DND-41 (cell line): ENCODE results near the gene SH3RF3.

Experiments
- ATAC-seq: fragments of 200-7000 bp; cut with Tn5 transposase; 3 replicates; pipeline ENCODE4 v1.9.1; 2021; ENCODE audit warnings: low read depth; ENCODE audit not compliant: insufficient read depth
- DNase-seq: peaks from one replicate; pipeline ENCODE4 v3.0.0-alpha.2; 2020
- H2AFZ ChIP-seq: 2 replicates; pipeline ENCODE4 v1.6.0; 2012; ENCODE audit warnings: low read depth, low read length
- H3K27ac ChIP-seq: 2 replicates; pipeline ENCODE4 v1.5.1; 2012; ENCODE audit warnings: low read length, inconsistent platforms
- H3K27me3 ChIP-seq: fragments of 200-600 bp; sonication (generic); 2 replicates; pipeline ENCODE4 v1.6.0; 2012; ENCODE audit warnings: low read length, mild to moderate bottlenecking, inconsistent platforms; ENCODE audit not compliant: insufficient read depth, poor library complexity
- H3K36me3 ChIP-seq: 2 replicates; pipeline ENCODE4 v1.5.1; 2012; ENCODE audit warnings: low read length, inconsistent platforms; ENCODE audit not compliant: insufficient read depth
- H3K4me1 ChIP-seq: 2 replicates; pipeline ENCODE4 v1.5.1; 2012; ENCODE audit warnings: mild to moderate bottlenecking, low read length; ENCODE audit not compliant: insufficient read depth
- H3K4me2 ChIP-seq: 2 replicates; pipeline ENCODE4 v1.6.0; 2012; ENCODE audit warnings: mild to moderate bottlenecking, moderate library complexity, low read length, inconsistent platforms; ENCODE audit not compliant: insufficient read depth
- H3K4me3 ChIP-seq, 2 experiments: fragments of 200-600 bp in 1 of 2; shearing (Covaris generic) in 1 of 2; 2 replicates each; pipeline ENCODE4 v1.5.1; 2012 to 2016; ENCODE audit warnings: inconsistent platforms in 2 of 2, low read length in 2 of 2, mild to moderate bottlenecking in 2 of 2, low read depth in 1 of 2, moderate library complexity in 1 of 2
- H3K79me2 ChIP-seq: 2 replicates; pipeline ENCODE4 v1.6.0; 2012; ENCODE audit warnings: low read length, inconsistent platforms; ENCODE audit not compliant: insufficient read depth
- H3K9ac ChIP-seq: 2 replicates; pipeline ENCODE4 v1.6.0; 2012; ENCODE audit warnings: low read depth, mild to moderate bottlenecking, inconsistent platforms, low read length, moderate library complexity
- H3K9me3 ChIP-seq: 2 replicates; pipeline ENCODE4 v1.5.1; 2012; ENCODE audit warnings: low read length, moderate library complexity, mild to moderate bottlenecking, inconsistent platforms; ENCODE audit not compliant: insufficient read depth, severe bottlenecking
- H4K20me1 ChIP-seq: 2 replicates; pipeline ENCODE4 v1.6.0; 2012; ENCODE audit warnings: low read length; ENCODE audit not compliant: insufficient read depth
- CTCF ChIP-seq: IDR thresholded peaks from 2 replicates; pipeline ENCODE4 v1.5.1; 2012; ENCODE audit warnings: borderline replicate concordance, low read length, moderate library complexity, mild to moderate bottlenecking; ENCODE audit not compliant: poor library complexity, severe bottlenecking; ENCODE audit errors: extremely low read depth
- EZH2 ChIP-seq: IDR thresholded peaks from 3 replicates; pipeline ENCODE4 v1.6.1; 2012; ENCODE audit warnings: borderline replicate concordance, low read depth, mild to moderate bottlenecking, moderate library complexity, low read length, inconsistent platforms; ENCODE audit not compliant: severe bottlenecking

SH3RF3 gene

DNA sequence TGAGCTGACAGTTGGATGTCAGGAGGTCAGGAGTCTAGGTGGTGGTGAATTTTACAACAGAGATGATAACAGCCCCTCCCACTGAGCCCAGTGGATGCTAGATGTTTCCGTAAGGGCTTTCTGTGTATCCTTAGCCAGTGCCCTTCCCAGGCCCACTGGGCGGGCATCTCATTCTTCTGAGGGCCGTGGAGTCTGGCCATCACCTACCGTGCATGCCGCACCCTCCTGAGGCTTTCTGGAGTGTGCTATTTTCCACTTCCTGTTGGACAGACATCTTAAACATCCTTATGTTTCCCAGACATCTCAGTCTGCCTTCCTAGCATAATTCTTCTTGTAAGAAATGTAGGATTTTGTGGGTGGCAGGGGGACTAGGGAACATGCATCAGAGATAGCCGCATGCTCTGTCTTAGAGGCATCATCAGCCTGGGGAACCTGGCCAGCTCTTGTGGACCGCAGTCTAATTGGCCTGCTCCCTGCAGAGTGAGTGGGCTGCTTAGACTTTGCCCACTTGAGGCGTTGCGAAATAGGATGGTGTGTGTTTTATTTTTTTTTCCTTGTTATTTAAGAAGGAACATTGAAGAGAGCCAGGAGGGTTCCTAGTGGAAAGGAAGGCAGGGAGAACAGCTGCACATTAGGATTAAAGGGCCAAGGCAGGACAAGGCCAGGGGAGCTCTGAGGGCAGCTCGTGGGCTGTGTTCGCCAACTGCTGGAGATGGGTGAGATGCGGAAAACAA lies 135.8 kb downstream of the SH3RF3 start:
- DNase-seq = no peak
- Histone ChIP-seq H3K27ac (no peak overlapping the region), H3K4me2 (no peak overlapping the region), H3K79me2 (no peaks in the 10 kb centered on the region), H3K9me3 (no peaks in the 10 kb centered on the region), H4K20me1 (no peaks in the 10 kb centered on the region), H3K9ac (no peak overlapping the region), H3K36me3 (no peaks in the 10 kb centered on the region), H3K4me3 (no peak overlapping the region), H3K27me3 (peaks cover 5% of the 10 kb centered on the region), H3K4me1 (no peaks in the 10 kb centered on the region), H2AFZ (no peak overlapping the region)
- ATAC-seq = no peak
- no peak for TF ChIP-seq CTCF
- TF ChIP-seq EZH2 = no peak

DNA sequence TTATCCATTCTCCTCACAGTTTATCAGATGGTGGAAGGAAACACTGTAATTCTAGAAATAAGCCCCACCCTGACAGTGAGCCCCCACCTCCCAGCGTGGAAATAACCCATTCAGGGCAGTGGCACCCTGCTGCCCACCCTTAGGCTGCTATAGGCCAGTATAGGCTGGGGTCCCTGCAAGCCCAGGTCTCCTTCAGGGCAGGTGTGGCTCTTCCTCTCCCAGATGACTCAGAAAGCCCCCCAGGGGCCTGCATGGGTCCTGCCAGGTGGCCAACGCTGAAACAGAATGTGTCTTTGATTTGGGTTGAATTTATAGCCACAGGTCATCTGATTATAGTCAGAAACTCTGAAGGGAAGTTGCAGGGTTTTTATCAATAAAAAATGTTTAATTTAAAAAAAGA lies 136.4 kb downstream of the SH3RF3 start:
- no peak overlapping the region for H3K4me2 ChIP-seq
- H3K27ac ChIP-seq = no peak overlapping the region
- no peak for TF ChIP-seq CTCF
- no peak for TF ChIP-seq EZH2
- DNase-seq (no peak), ATAC-seq (no peak)
- no peaks in the 10 kb centered on the region for H3K9me3 ChIP-seq
- H2AFZ ChIP-seq = no peak overlapping the region
- no peaks in the 10 kb centered on the region for H3K79me2 ChIP-seq
- no peak overlapping the region for H3K9ac ChIP-seq
- H3K4me3 ChIP-seq = no peak overlapping the region
- H3K4me1 ChIP-seq = no peaks in the 10 kb centered on the region
- peaks cover under 1% of the 10 kb centered on the region for H3K27me3 ChIP-seq
- 0 out of 2 replicates have a peak, but pooled peaks cover 2% of the 10 kb centered on the region for H4K20me1 ChIP-seq
- no peaks in the 10 kb centered on the region for H3K36me3 ChIP-seq

DNA sequence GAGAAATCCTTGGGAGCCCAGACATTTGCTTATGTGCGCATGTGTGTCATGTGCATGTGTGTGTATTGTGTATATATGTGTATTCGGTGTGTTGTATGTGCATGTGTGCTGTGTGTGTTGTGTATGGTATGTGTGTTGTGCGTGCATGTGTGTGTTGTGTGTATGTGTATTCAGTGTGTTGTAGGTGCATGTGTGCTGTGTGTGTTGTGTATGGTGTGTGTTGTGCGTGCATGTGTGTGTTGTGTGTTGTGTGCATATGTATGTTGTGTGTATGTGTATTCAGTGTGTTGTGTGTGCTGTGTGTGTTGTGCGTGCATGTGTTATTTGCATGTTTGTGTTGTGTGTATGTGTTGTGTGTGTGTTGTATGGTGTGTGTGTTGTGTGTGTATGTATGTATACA lies 136.9 kb downstream of the SH3RF3 start:
- Histone ChIP-seq H3K4me1 (no peaks in the 10 kb centered on the region), H3K27ac (no peak overlapping the region), H3K79me2 (no peaks in the 10 kb centered on the region), H2AFZ (no peak overlapping the region), H3K27me3 (no peaks in the 10 kb centered on the region), H3K36me3 (no peaks in the 10 kb centered on the region), H3K4me2 (no peak overlapping the region), H3K9me3 (no peaks in the 10 kb centered on the region), H3K9ac (no peak overlapping the region), H4K20me1 (0 out of 2 replicates have a peak, but pooled peaks cover 2% of the 10 kb centered on the region), H3K4me3 (no peak overlapping the region)
- ATAC-seq (no peak), DNase-seq (no peak)
- TF ChIP-seq EZH2 (no peak), CTCF (no peak)
